ENCODE measurements around the gene RMC1.

- no peak for TF ChIP-seq POLR2AphosphoS5 (IDR thresholded peaks at IDR 0.05; ENCODE audit: borderline replicate concordance, low read depth, low read length)
- no peak for TF ChIP-seq EZH2 (IDR thresholded peaks at IDR 0.05)
- no peak for TF ChIP-seq FOXP2 (optimal IDR thresholded peaks at IDR 0.05; ENCODE audit: control extremely low read depth, extremely low read length, insufficient read depth)
Measured at GRCh38 chr18:23532848-23533247, 29.5 kb downstream of the RMC1 start.

Measured in SK-N-MC (cell line).